Upper lobe of left lung (tissue), 6 donors: ENCODE measurements around the gene PSMD6. TPM values are rescaled to one million over a fixed set of nuclear protein-coding genes. Genes with fewer than 3 reads are reported as not detected.

ENCODE experiments used
- ATAC-seq, 2 donors: fragments of 200-7000 bp; cut with Tn5 transposase; one replicate each; pipeline ENCODE4 v1.9.1; 2022; ENCODE audit warnings: mild to moderate bottlenecking in 2 of 2, moderate library complexity in 2 of 2; ENCODE audit not compliant: low FRiP score in 2 of 2
- DNase-seq, 2 donors: peaks; one replicate each; pipeline ENCODE4 v3.0.0-alpha.2; 2019 to 2020
- H3K27ac ChIP-seq, 4 donors: fragments of 200-600 bp; sonication (generic); one replicate each; pipeline ENCODE4 v1.5.1; 2016 to 2019
- H3K27me3 ChIP-seq, 4 donors: fragments of 200-600 bp; sonication (generic); one replicate each; pipeline ENCODE4 v1.5.1; 2017 to 2019
- H3K36me3 ChIP-seq, 4 donors: fragments of 200-600 bp; sonication (generic); one replicate each; pipeline ENCODE4 v1.5.1; 2016 to 2019
- H3K4me1 ChIP-seq, 4 donors: fragments of 200-600 bp; sonication (generic); one replicate each; pipeline ENCODE4 v1.5.1; 2018 to 2019
- H3K4me3 ChIP-seq, 4 donors: fragments of 200-600 bp; sonication (generic); one replicate each; pipeline ENCODE4 v1.5.1; 2017 to 2019; ENCODE audit warnings: mild to moderate bottlenecking in 2 of 4, moderate library complexity in 1 of 4
- H3K9me3 ChIP-seq, 4 donors: fragments of 200-600 bp; sonication (generic); one replicate each; pipeline ENCODE4 v1.5.1; 2018 to 2019
- EP300 ChIP-seq, 4 donors: sonication (generic); formaldehyde crosslinking; IDR thresholded peaks; one replicate each; pipeline ENCODE4 v1.5.1; 2017; ENCODE audit warnings: antibody characterized with exemption in 4 of 4, control low read depth in 2 of 4
- POLR2A ChIP-seq, 4 donors: fragments of 450-650 bp; IDR thresholded peaks; one replicate each; pipeline ENCODE4 v1.5.1; 2016 to 2017; ENCODE audit warnings: antibody characterized with exemption in 4 of 4, mild to moderate bottlenecking in 2 of 4
- POLR2AphosphoS5 ChIP-seq, 2 donors: sonication (generic); formaldehyde crosslinking; IDR thresholded peaks; one replicate each; pipeline ENCODE4 v1.5.1; 2017; ENCODE audit warnings: antibody characterized with exemption in 2 of 2
- WGBS, 2 donors: methylation state at CpG; one replicate each; pipeline ENCODE4 v1.1.5; 2017 to 2018; 5-methylcytosine and 5-hydroxymethylcytosine counted together
- total RNA-seq, 6 donors: library from RNA; depleted of rRNA in 4 of 6; stranded (reverse); fragments of >200 nt in 4 of 6; gene quantifications; one replicate each; pipeline versions ENCODE4 v1.1.0 to v1.2.1, GENCODE V29; 2016 to 2021
- TF ChIP-seq, protein P1 (sequence below), 6 experiments: fragments of 450-650 bp in 4 of 6; fragments of 200-600 bp in 2 of 6; sonication (generic) in 2 of 6; IDR thresholded peaks; one replicate each; pipeline ENCODE4 v1.5.1; 2016 to 2019; ENCODE audit warnings: antibody characterized with exemption in 6 of 6
- donor health status: DM: no; HTN: no; CAD: no; lungs with moderate emphysema.
- donor health status: DM: no; HTN: yes; CAD: no; lungs with severe emphysema.

The PSMD6 gene
- total RNA-seq, 6 donors from 2014 or later = 41.2 to 69.3 (median 58.6) TPM

DNA sequence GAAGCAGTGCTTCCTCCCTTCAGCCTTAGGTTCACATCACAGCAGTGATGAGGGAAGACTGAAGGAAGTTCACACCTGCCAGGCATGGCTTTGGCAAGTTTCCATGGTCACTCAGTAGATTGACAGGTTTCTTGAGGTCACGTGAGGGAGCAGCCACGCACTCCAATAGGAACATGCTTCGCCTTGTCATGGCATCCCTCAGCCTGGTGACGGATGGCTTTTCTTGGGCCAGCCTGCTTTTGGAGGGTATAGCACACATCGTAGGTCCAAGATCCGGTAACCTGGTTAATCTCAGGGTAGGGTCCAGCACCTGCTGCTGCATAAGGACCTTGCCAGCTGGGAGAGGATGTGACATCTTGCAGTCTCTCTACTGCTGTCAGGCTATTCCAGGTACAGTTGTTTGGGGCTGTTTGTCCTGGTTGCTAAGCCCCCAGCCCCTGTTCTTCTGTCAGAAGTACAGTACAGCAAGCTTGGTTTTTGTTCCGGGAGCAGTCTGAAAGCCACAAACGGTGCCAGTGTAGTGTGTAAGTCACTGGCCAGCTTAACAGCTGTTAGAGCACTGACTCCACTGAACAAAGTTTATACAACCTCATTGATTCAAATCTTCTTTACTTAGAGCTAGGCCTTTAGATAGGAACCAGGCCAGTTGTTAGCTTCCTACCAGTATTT lies 42.3 kb downstream of the PSMD6 start:
- ATAC-seq (peak in 1 of 2 donors; percentile 50), DNase-seq (no peak)
- H3K9me3 ChIP-seq = no peaks in the 10 kb centered on the region
- no peak overlapping the region for H3K4me3 ChIP-seq
- peak overlapping the region; percentile 1 to 67 (median 30) for H3K27ac ChIP-seq
- WGBS, 2 donors = 87 to 89% methylated on average over 3 to 8 of the region's 8 CpGs
- H3K4me1 ChIP-seq = peaks cover 34 to 54% (median 38%) of the 10 kb centered on the region in 4 donors
- TF ChIP-seq POLR2AphosphoS5 (IDR thresholded peaks at IDR 0.05) (no peak), POLR2A (IDR thresholded peaks at IDR 0.05) (no peak), EP300 (IDR thresholded peaks at IDR 0.05) (no peak)
- TF ChIP-seq, protein P1, sequence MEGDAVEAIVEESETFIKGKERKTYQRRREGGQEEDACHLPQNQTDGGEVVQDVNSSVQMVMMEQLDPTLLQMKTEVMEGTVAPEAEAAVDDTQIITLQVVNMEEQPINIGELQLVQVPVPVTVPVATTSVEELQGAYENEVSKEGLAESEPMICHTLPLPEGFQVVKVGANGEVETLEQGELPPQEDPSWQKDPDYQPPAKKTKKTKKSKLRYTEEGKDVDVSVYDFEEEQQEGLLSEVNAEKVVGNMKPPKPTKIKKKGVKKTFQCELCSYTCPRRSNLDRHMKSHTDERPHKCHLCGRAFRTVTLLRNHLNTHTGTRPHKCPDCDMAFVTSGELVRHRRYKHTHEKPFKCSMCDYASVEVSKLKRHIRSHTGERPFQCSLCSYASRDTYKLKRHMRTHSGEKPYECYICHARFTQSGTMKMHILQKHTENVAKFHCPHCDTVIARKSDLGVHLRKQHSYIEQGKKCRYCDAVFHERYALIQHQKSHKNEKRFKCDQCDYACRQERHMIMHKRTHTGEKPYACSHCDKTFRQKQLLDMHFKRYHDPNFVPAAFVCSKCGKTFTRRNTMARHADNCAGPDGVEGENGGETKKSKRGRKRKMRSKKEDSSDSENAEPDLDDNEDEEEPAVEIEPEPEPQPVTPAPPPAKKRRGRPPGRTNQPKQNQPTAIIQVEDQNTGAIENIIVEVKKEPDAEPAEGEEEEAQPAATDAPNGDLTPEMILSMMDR (IDR thresholded peaks at IDR 0.05) = no peak
- H3K36me3 ChIP-seq = peaks cover 0 to 54% (median 9%) of the 10 kb centered on the region in 4 donors
- no peaks in the 10 kb centered on the region for H3K27me3 ChIP-seq

DNA sequence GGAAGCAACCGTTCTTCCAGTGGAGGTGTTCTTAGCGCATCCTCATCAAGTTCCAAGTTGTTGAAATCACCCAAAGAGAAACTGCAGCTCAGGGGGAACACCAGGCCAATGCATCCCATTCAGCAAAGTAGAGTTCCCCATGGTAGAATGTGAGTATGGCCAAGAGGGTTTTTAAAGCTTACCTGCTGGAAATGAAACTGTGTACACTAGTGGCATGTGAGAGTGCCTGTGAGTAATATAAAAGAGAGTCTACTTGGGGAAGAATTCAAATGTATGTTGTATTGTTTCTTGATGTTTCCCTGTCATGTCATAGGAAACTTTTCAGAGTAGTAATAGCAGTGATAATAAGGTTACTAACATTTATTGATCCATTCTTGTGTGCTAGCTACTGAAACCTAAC lies 43.3 kb downstream of the PSMD6 start:
- 75 to 81% methylated on average over 2 of the region's 2 CpGs for WGBS, 2 donors
- peaks cover 42 to 64% (median 47%) of the 10 kb centered on the region in 4 donors for H3K4me1 ChIP-seq
- ATAC-seq = no peak

DNA sequence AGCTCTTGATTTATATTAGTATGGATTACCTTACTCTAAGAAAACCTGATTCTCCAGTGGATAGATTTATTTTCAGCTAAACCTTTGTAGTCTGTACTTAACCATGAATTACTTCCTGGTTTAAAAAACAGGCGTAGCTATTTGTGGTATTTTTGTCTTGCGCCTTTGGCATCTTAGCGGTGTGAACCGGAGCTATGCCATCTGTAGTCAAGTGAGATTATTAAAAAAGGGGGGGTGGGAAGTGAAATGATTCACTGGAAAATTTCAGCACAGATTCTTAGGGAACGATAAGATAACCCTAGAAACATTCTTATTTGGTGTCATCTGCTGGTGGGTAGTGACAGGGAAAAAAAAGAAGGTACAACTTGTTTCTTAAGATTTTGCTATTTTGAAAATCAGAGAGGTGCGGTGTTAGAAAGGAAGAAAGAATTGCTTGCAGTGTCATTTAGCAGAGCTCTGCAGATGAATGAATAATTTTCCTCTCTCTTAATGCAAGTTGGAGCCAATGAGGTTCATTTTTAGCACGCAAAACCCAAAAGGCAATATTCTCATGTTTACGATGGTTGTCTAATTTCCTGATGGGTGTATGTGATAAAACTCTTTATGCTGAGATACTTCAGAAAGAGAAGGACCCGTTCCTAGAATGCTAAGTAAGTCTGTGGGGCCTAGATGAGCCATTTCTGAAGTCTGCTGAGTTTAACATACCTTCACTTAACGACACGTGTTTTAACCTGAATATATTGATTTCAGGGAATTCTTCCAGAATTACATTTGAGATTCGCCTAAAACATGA lies 44.0 kb downstream of the PSMD6 start:
- Histone ChIP-seq H3K4me3 (no peak overlapping the region), H3K27ac (peak overlapping the region; percentile 21 to 67 (median 52)), H3K9me3 (no peaks in the 10 kb centered on the region), H3K36me3 (peaks cover 0 to 40% (median 5%) of the 10 kb centered on the region in 4 donors), H3K27me3 (no peaks in the 10 kb centered on the region), H3K4me1 (peaks cover 42 to 70% (median 54%) of the 10 kb centered on the region in 4 donors)
- DNase-seq (peak in 1 of 2 donors; percentile 40), ATAC-seq (peak; percentile 43 to 63)
- WGBS, 2 donors = 39 to 53% methylated on average over 12 of the region's 12 CpGs
- TF ChIP-seq POLR2AphosphoS5 (IDR thresholded peaks at IDR 0.05) = no peak
- TF ChIP-seq, protein P1 (IDR thresholded peaks at IDR 0.05) = peak in 1 of 6 experiments; percentile 24

More for the DNA sequence above, 43.3 kb downstream of the PSMD6 start:
- TF ChIP-seq, protein P1 (IDR thresholded peaks at IDR 0.05) = no peak
- no peak for TF ChIP-seq EP300 (IDR thresholded peaks at IDR 0.05)
- no peak for DNase-seq
- H3K36me3 ChIP-seq = peaks cover 0 to 45% (median 9%) of the 10 kb centered on the region in 4 donors
- no peaks in the 10 kb centered on the region for H3K27me3 ChIP-seq
- H3K27ac ChIP-seq = peak overlapping the region; percentile 17 to 67 (median 24)
- no peaks in the 10 kb centered on the region for H3K9me3 ChIP-seq
- H3K4me3 ChIP-seq = no peak overlapping the region

DNA sequence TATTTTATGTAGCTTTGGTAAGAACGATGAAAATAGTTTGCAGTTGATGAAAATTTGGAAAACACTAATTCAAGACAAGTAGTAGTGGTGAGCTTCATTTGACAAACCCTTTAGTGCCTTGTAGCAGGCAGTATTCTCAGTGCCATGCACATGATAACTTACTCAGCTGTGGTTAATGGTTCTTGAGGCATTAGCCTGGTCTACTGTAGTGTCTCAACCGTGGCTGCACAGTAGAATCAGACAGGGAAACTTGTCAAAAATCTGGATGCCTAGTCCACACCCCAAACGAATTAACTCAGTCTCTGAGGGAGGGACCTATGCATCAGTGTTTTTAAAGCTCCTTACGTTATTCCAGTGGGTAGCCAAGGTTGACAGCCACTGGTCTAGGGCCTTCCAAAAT lies 45.4 kb downstream of the PSMD6 start:
- Histone ChIP-seq H3K27ac (peak overlapping the region in 3 of 4 donors; percentile 21 to 55 (median 42)), H3K4me3 (no peak overlapping the region), H3K27me3 (no peaks in the 10 kb centered on the region), H3K9me3 (no peaks in the 10 kb centered on the region), H3K36me3 (peaks cover 0 to 26% (median 4%) of the 10 kb centered on the region in 4 donors), H3K4me1 (peaks cover 46 to 83% (median 66%) of the 10 kb centered on the region in 4 donors)
- DNase-seq = no peak
- no peak for ATAC-seq
- WGBS, 2 donors = 71 to 79% methylated on average over 4 of the region's 4 CpGs
- TF ChIP-seq POLR2AphosphoS5 (IDR thresholded peaks at IDR 0.05) = no peak
- TF ChIP-seq POLR2A (IDR thresholded peaks at IDR 0.05) = no peak
- TF ChIP-seq, protein P1 (IDR thresholded peaks at IDR 0.05) = no peak
